IPS-11a (cell line): Measurements from ENCODE around the gene MRPL17.
"Not testable (repeated sequence)": the region's sequence is repeated elsewhere in the genome, so short reads cannot be mapped to it uniquely, and the experiment has no call there.

Experiments used
- H3K4me3 ChIP-seq: one replicate; pipeline ENCODE4 v1.5.1; 2013; ENCODE audit warnings: low read depth, low read length, control low read depth

Gene MRPL17

GRCh38 chr11:6682936-6683861, at the start of gene MRPL17:
Gene MRPL17 (minus strand): TSS chr11:6683340. CDS start chr11:6683296, 44 bp downstream.
- peak within 1 kb of the TSS; percentile 85 for H3K4me3 ChIP-seq

GRCh38 chr11:6727971-6728760, 45.0 kb upstream of the MRPL17 start:
- H3K4me3 ChIP-seq = no peak overlapping the region

- no peak overlapping the region for H3K4me3 ChIP-seq
Observed at GRCh38 chr11:6725386-6725896, 42.3 kb upstream of the MRPL17 start.

GRCh38 chr11:6724013-6724412, 40.9 kb upstream of the MRPL17 start:
- H3K4me3 ChIP-seq = no peak overlapping the region

- no peak overlapping the region for H3K4me3 ChIP-seq
Observed at GRCh38 chr11:6721343-6721742, 38.2 kb upstream of the MRPL17 start.

- no peak overlapping the region for H3K4me3 ChIP-seq
Observed at GRCh38 chr11:6719576-6719975, 36.4 kb upstream of the MRPL17 start.

- no peak overlapping the region for H3K4me3 ChIP-seq
Observed at GRCh38 chr11:6717426-6717825, 34.3 kb upstream of the MRPL17 start.

- not testable (repeated sequence) for H3K4me3 ChIP-seq
Observed at GRCh38 chr11:6711552-6711951, 28.4 kb upstream of the MRPL17 start.

GRCh38 chr11:6708876-6709275, 25.7 kb upstream of the MRPL17 start:
- H3K4me3 ChIP-seq = no peak overlapping the region

GRCh38 chr11:6705905-6706535, 22.9 kb upstream of the MRPL17 start:
- H3K4me3 ChIP-seq = no peak overlapping the region

GRCh38 chr11:6703247-6704063, 20.3 kb upstream of the MRPL17 start:
- H3K4me3 ChIP-seq = no peak overlapping the region

- H3K4me3 ChIP-seq = not testable (repeated sequence)
Observed at GRCh38 chr11:6701955-6702354, 18.8 kb upstream of the MRPL17 start.

GRCh38 chr11:6695377-6695776, 12.2 kb upstream of the MRPL17 start:
- no peak overlapping the region for H3K4me3 ChIP-seq

GRCh38 chr11:6694229-6694535, 11.0 kb upstream of the MRPL17 start:
- H3K4me3 ChIP-seq = no peak overlapping the region

GRCh38 chr11:6693342-6694228, 10.4 kb upstream of the MRPL17 start:
- H3K4me3 ChIP-seq = no peak overlapping the region

GRCh38 chr11:6692128-6692527, 9.0 kb upstream of the MRPL17 start:
- no peak overlapping the region for H3K4me3 ChIP-seq

- H3K4me3 ChIP-seq = not testable (repeated sequence)
Observed at GRCh38 chr11:6690431-6691132, 7.4 kb upstream of the MRPL17 start.

- no peak overlapping the region for H3K4me3 ChIP-seq
Observed at GRCh38 chr11:6687876-6688275, 4.7 kb upstream of the MRPL17 start.

GRCh38 chr11:6686006-6686405, 2.9 kb upstream of the MRPL17 start:
- H3K4me3 ChIP-seq = no peak overlapping the region
